COLO829 (cell line): ENCODE measurements around the gene ATP10B.
"Not testable (repeated sequence)": the region's sequence is repeated elsewhere in the genome, so short reads cannot be mapped to it uniquely, and the experiment has no call there.

Source experiments
- DNase-seq: peaks from one replicate; pipeline ENCODE4 v3.0.0; 2012; ENCODE audit warnings: low spot score

Gene ATP10B

GRCh38 chr5:160812996-160813395 is 39.0 kb downstream of the ATP10B start:
- not testable (repeated sequence) for DNase-seq

- DNase-seq, result no peak
Observed at GRCh38 chr5:160805376-160805775, 46.6 kb downstream of the ATP10B start.

GRCh38 chr5:160802592-160802991 is 49.4 kb downstream of the ATP10B start:
- no peak for DNase-seq

- no peak for DNase-seq
Observed at GRCh38 chr5:160800375-160801275, 51.4 kb downstream of the ATP10B start.

GRCh38 chr5:160799184-160799583 is 52.8 kb downstream of the ATP10B start:
- no peak for DNase-seq

GRCh38 chr5:160797020-160797419 is 55.0 kb downstream of the ATP10B start:
- no peak for DNase-seq

- DNase-seq, result no peak
Observed at GRCh38 chr5:160793530-160793899, 58.5 kb downstream of the ATP10B start.

- DNase-seq, result no peak
Observed at GRCh38 chr5:160792732-160793529, 59.1 kb downstream of the ATP10B start.

- no peak for DNase-seq
Observed at GRCh38 chr5:160792281-160792680, 59.7 kb downstream of the ATP10B start.

GRCh38 chr5:160789219-160789859 is 62.7 kb downstream of the ATP10B start:
- no peak for DNase-seq

GRCh38 chr5:160788102-160788660 is 63.8 kb downstream of the ATP10B start:
- DNase-seq, result no peak

- DNase-seq, result no peak
Observed at GRCh38 chr5:160787240-160787639, 64.8 kb downstream of the ATP10B start.

- no peak for DNase-seq
Observed at GRCh38 chr5:160774666-160775315, 77.2 kb downstream of the ATP10B start.

GRCh38 chr5:160773646-160774410 is 78.2 kb downstream of the ATP10B start:
- no peak for DNase-seq

- DNase-seq, result no peak
Observed at GRCh38 chr5:160772854-160773253, 79.2 kb downstream of the ATP10B start.

GRCh38 chr5:160770718-160771117 is 81.3 kb downstream of the ATP10B start:
- DNase-seq, result no peak

GRCh38 chr5:160769301-160769700 is 82.7 kb downstream of the ATP10B start:
- DNase-seq, result no peak

GRCh38 chr5:160767062-160767461 is 84.9 kb downstream of the ATP10B start:
- no peak for DNase-seq

GRCh38 chr5:160760008-160760407 is 92.0 kb downstream of the ATP10B start:
- DNase-seq, result no peak

GRCh38 chr5:160757194-160757593 is 94.8 kb downstream of the ATP10B start:
- DNase-seq, result no peak
